Stimulated activated CD8-positive, alpha-beta memory T cell treated with anti-CD3 and anti-CD28 coated beads, Interleukin-7, amount 100 ng/mL, for 1 hour (primary cell): ENCODE measurements around the gene TARS2.

Experiments used
- DNase-seq, 2 donors: peaks; one replicate each; pipeline ENCODE4 v3.0.0-alpha.2; 2020; ENCODE audit warnings: low read depth in 2 of 2

Gene TARS2, protein sequence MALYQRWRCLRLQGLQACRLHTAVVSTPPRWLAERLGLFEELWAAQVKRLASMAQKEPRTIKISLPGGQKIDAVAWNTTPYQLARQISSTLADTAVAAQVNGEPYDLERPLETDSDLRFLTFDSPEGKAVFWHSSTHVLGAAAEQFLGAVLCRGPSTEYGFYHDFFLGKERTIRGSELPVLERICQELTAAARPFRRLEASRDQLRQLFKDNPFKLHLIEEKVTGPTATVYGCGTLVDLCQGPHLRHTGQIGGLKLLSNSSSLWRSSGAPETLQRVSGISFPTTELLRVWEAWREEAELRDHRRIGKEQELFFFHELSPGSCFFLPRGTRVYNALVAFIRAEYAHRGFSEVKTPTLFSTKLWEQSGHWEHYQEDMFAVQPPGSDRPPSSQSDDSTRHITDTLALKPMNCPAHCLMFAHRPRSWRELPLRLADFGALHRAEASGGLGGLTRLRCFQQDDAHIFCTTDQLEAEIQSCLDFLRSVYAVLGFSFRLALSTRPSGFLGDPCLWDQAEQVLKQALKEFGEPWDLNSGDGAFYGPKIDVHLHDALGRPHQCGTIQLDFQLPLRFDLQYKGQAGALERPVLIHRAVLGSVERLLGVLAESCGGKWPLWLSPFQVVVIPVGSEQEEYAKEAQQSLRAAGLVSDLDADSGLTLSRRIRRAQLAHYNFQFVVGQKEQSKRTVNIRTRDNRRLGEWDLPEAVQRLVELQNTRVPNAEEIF

DNA sequence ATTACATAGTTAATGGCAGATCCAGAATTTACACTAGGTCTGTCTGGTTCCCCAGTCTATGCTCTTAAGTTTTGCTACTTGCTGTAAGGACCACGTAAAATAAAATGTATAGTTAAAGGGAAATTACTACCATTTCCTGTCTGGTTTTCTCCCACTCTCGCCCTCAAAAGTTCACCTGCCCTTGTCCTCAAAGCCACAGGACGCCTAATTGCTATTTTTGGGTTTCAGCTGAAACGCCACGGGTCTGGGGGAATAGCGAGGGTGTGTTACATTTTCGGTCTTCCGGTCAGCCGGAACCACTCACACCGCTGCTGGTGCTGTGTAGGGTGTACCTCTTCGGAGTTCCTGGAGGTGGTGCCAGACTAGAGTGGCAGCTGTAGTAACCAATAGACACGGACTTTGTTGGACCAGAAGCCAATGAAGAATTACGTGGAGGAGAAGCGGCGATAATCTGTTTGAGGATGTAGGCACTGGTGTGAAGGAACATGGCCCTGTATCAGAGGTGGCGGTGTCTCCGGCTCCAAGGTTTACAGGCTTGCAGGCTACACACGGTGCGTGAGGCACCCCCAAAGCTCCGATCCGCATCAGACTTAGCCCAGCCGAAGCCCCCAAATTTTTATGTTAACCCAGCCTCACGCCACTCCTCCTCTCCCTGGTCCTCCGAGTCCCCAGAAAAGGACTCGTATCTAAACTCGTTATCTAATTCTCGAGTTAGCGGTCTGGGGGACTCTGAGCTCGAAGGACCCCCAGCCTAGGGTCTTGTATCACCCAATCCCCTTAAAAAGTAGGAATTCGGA, at the start of gene TARS2:
Gene TARS2 (plus strand): TSS at position 454 of the 797 bp plus-strand sequence. CDS start 32 bp downstream, at position 486.
- DNase-seq: peak; percentile 83 to 86

DNA sequence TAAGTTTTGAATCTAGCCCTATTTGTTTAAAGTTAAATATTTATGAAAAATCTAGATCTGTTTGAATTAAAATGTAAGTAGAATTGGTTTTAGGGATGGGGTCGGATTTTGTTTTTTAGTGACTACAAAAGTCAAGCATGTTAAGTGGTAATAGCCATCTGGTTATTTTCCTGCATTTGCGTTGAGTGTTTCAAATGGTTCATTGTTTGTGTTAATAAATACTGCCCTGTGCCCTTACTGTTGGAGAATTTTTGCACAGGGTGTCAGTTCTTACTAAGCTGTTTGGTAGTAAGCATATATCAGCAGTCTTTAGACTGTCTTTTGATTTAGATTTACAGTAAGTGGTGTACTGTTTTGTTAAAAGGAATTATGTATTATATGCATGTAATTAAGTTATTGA, 46.1 kb upstream of the TARS2 start:
- DNase-seq: no peak

DNA sequence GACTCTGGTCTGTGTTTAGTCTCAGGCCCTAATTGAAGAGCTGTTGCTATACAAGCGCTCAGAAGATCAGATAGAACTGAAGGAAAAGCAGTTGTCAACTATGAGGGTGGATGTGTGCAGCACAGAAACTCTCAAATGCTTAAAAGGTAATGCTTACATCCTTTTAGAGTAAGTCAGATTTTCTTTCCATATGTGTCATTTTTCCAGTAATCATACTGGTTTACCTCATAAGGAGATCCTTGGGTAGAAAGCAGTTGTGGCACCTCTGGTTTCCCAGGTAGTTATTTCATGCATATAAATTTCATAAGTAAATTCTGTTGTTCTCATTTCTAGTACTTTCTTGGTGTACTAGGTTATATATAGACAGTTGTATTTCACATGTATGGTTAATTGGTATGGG, 43.0 kb upstream of the TARS2 start:
- no peak for DNase-seq

DNA sequence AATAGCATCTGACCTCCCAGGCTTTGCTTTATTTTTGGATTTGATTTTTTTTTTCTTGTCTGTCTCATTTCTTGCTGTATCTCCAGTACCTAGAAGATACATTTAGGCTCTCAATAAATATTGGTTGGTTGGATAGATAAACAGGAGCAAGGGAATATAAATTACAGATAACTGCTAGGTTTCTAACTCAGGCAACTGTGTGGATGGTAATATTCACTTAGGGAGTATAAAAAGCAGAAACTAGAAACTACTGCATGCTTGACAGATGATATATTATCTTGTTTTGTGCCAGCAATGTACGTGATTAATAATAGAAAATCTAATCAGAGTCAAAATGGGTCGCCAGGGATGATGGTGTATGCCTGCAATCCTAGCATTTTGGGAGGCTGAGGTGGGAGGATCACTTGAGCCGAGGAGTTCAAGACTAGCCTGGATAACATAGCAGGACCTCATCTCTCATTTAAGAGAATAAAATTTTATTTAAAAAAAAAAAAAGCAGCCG, 31.0 kb upstream of the TARS2 start:
- no peak for DNase-seq

DNA sequence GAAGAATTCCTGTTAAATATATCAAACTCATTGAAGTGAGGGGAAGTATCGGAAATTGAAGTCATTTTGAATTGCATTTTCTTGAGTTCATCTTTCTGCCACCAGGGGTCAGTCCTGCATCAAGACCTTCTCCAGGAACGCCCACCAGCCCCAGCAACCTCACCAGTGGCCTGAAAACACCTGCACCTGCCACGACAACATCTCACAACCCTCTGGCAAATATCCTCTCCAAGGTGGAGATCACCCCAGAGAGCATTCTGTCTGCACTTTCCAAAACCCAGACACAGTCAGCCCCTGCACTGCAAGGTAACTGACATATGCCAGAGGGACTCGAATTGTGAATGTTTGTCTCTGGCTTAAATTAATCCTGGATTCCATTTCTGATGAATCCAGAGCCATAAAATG, 22.8 kb upstream of the TARS2 start:
- DNase-seq: peak; percentile 27 to 40

DNA sequence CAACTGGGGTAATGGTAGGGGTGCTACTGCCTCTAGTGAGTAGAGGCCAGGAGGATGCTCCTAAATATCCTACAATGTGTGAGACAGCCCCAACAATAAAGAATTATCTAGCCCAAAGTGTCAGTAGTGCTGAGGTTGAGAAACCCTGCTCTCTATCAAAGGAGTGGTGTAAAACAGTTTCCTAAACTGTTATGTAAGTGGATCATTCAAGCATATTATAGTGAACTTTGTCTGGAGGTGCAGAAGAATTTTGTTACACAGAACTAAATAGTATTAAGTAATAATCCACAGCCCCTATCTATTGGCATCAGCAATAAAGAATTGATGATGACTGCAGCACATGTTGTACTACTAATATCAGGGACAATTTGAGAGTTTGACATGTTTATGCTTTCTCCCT, 20.3 kb upstream of the TARS2 start:
- DNase-seq: no peak

DNA sequence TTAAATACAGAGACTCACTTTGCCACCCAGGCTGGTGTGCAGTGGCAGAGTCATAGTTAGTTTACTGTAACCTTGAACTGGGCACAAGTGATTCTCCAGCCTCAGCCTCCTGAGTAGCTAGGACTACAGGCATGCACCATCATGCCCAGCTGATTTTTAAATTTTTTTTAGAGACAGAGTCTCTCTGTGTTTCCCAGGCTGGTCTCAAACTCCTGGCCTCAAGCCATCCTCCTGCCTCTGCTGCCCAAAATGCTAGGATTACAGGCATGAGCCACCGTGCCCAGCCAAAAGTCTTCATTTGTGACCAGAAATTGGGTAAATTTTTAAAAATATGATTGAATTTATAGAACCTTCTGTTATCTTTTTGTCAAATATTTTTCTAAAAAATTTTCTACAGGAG, 17.9 kb upstream of the TARS2 start:
- no peak for DNase-seq

DNA sequence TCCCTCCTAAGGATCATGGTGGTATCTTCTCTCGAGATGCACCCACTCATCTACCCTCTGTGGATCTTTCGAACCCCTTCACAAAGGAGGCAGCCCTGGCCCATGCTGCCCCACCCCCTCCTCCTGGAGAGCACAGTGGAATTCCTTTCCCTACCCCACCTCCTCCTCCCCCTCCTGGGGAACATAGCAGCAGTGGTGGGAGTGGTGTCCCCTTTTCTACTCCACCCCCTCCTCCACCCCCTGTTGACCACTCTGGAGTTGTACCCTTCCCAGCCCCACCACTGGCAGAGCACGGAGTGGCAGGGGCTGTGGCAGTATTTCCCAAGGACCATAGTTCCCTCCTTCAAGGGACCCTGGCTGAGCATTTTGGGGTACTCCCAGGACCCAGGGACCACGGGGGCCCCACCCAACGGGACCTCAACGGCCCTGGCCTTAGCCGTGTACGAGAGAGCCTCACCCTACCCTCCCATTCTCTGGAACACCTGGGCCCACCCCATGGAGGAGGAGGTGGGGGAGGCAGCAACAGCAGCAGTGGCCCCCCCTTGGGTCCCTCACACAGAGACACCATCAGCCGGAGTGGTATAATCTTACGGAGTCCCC, 14.5 kb upstream of the TARS2 start:
- no peak for DNase-seq

DNA sequence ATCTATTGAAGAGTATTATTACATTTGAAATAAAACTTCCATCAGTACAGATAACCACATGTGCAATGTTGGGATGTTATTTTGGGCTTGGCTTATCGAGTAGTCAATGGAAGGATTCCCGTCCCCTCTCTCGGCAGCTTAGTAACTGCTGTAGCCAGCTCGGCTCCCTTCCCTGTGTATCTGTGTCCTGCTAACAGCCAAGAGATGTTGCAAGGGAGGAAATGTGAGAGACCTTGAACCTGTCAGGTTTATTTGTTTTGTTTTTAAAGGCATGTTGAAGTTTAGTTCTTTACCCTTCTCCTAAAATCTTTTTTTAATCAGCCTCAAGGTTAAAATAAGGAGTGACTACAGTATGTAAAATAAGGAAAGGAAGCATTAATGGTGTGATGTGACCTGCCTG, 13.6 kb upstream of the TARS2 start:
- no peak for DNase-seq

DNA sequence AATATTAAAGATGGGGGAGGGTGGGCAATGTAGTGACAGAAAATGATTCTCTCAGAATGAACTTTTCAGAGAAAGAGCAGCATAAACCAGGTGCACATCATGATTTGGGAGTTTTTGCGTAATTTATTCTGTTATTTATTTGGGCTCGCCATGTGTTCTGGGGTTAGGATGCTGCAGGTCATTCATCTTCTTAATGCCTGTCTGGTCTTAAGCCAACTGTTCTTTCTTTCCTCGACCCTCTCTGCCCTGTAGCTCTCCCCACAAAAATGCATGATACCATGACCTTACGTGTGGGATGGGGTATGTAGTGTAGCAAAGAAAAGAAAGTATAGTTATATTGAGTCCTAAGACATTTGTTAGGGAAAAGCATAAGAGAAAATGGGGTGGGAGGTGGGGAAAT, 12.3 kb upstream of the TARS2 start:
- DNase-seq: no peak

DNA sequence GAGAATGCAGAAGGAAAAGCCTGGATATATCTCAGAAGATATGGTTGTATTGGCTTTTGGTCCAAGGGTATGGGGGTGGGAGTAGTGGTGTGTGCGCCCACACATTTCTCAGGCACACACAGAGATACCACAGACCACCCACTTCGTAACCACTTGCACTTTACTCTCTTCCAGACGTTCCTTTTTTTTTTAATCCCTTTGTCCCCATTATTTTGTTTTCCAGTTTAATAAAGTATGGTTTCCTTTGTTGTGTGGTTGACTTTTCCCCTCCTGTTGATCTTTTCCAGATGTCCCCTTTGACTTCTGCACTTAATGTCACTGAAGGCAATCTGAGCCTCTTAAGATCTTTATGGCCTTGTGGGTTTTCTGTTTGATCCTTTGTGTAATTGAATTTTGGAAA, 10.5 kb upstream of the TARS2 start:
- DNase-seq: no peak

DNA sequence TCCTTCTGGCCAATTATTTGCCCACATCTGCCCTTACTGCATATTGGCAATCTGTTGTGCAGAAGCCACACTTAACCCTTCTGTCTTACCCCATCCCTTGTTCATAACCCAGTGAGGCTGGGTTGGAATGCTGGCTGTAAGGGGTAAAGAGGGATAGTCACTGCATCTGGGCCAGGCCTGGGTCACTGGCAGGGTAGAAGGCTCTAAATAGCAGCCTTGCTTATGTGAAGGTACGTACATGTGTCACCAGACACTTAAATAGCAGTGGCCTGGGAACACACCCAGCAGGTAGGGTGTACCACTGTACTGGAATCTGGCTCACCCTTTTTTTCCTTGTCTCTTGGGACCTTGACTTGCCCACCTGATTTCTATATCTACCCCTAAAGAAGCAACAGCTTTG, 9.9 kb upstream of the TARS2 start:
- no peak for DNase-seq

DNA sequence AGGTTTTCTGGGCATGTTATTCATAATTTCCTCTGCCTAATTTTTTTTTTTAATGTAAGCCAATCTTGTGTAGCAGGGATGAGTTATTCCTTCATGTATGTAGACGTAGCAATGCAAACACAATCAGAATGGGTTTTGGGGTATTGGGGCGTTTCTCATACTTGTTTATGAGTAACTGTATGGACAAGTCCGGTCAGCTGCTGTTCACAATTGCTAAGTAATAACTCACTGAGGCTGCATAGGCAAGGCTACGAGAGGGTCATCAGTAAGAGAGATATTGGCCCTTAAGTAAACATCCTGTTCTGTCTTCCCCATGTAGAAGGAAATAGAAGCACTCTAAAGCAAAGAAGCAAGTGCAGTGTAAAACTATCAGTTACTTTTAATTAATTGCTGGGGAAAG, 9.5 kb upstream of the TARS2 start:
- no peak for DNase-seq

DNA sequence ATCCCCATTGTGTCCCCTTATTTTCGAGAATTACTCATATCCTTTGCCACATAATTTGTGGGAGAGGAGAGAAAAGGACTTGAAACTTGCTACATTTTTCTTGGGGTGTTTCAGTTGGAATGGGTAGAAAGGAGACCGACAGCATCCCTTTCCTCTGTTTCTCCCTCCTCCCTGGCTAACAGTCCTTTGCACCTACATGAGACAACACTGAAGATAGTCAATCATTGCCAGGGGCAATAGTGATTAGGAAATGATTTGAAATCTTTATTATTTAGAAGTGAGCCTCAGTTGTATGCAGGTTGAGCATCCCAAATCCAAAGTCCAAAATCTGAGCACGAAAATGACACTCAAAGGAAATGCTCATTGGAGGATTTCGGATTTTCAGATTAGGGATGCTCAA, 7.8 kb upstream of the TARS2 start:
- no peak for DNase-seq

DNA sequence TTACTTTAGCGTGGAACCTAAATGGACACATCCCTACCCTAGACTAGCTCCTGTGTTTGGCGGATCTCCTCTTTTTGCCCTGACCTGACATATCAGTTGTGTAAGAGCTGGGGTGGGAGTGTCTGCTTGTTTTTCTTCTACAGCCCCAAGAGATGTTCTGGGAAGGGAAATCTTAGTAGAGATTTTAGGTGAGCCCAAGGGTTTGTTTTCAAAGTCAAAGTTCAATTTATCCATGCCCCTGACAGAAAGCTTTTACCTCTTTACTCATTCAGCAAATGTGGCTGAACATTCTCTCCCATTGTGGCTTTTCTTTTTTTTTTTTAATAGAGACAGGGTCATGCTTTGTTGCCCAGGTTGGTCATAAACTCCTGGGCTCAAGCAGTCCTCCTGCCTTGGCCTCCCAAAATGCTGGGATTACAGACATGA, 7.3 kb upstream of the TARS2 start:
- no peak for DNase-seq

DNA sequence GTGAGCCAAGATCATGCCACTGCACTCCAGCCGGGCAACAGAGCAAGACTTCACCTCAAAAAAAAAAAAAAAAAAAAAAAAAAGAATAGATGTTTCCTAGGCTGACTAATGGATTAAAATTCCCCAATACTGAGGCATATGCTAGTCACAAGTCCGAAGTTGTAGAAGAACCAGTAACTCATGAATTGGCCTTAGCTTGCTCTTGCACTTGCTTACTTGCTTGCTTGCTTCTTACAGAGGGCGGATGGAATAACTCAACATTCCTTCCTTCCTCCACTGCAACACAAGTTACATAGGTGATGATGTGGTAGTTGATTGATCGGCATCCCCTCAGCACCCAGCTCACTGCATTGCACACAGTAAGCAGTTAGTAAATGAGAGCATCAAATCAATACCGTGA, 2.8 kb upstream of the TARS2 start:
- DNase-seq: no peak

DNA sequence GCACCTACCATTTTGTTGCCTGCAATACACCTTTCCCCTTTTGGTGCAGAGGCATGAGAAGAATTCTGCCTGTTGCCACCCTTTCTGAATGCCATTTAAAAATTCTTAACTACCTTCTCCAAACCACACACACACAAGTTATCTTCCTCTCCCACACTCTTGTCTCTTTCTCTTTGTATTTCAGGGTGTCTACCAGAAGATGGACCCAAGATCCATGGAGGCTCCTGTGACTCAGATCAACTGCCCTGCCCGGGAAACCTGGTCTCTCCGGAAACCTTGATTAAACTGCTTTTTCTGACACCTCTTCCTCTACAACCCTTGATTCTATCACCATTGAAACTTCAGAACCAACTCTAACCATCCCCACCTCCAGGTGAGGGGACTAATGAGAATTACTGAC, 2.4 kb upstream of the TARS2 start:
- DNase-seq: no peak

DNA sequence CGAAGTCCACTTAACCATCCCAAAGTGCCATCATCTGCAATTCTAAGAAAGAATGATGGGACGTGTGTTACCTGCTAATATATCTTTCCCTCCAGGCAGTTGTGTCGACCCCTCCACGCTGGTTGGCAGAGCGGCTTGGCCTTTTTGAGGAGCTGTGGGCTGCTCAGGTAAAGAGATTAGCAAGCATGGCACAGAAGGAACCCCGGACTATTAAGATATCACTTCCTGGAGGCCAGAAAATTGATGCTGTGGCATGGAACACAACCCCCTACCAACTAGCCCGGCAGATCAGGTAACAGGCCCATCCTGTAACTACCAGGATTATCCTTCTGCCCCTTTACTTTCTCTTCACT, 520 bp downstream of the TARS2 start:
- DNase-seq: no peak

DNA sequence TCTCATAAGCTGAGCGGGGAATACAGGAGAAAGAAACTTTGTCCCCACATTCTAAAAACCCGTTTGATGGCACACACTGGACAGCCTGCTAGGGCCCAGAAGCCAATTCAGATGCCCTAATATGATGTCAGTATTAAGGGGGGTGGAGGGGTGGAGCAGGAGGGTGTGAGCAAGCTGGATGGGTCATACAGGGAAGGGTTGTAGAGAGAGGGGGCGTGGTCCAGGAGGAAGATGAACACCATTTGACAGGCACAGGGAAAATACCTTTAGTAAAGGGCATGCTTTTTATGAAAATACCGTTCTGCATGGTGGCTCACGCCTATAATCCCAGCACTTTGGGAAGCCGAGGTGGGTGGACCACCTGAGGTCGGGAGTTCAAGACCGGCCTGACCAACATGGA, 6.0 kb downstream of the TARS2 start:
- no peak for DNase-seq

DNA sequence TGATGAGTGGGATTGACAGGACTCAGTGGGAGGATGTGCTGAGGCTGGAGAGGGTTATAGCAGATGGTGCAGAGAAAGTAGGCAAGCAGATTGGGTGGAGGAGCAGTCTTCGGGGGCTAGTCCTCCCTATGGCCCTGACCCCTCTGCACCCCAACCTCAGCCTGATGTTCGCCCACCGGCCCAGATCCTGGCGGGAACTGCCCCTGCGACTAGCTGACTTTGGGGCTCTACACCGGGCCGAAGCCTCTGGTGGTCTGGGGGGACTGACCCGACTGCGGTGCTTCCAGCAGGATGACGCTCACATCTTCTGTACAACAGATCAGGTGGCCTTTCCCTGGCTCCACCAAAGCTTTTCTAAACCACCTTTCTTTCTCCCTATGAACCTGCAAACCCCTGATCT, 11.1 kb downstream of the TARS2 start:
- no peak for DNase-seq

DNA sequence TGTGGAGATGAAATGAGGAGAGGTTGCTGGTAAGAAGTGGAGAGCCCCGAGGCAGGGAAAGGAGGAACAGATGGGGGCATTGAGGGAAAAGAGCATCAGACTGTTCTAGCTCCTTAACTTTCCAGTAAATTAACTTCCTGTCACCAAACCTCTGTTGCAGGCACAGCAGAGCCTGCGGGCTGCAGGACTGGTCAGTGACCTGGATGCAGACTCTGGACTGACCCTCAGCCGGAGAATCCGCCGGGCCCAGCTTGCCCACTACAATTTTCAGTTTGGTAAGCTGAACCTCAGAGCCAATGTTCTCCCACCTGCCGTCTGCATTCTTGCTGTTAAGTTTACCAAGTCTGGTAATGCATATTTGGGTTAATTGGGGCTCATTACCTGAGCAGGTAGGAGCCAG, 18.2 kb downstream of the TARS2 start:
- DNase-seq: no peak
